Kidney capillary endothelial cell (primary cell): ENCODE data around the gene CARD11.
"Not testable (repeated sequence)": the region's sequence is repeated elsewhere in the genome, so short reads cannot be mapped to it uniquely, and the experiment has no call there.

Experiments
- DNase-seq: peaks from one replicate; pipeline ENCODE4 v3.0.0-alpha.2; 2018; ENCODE audit warnings: low spot score

CARD11 gene

DNA sequence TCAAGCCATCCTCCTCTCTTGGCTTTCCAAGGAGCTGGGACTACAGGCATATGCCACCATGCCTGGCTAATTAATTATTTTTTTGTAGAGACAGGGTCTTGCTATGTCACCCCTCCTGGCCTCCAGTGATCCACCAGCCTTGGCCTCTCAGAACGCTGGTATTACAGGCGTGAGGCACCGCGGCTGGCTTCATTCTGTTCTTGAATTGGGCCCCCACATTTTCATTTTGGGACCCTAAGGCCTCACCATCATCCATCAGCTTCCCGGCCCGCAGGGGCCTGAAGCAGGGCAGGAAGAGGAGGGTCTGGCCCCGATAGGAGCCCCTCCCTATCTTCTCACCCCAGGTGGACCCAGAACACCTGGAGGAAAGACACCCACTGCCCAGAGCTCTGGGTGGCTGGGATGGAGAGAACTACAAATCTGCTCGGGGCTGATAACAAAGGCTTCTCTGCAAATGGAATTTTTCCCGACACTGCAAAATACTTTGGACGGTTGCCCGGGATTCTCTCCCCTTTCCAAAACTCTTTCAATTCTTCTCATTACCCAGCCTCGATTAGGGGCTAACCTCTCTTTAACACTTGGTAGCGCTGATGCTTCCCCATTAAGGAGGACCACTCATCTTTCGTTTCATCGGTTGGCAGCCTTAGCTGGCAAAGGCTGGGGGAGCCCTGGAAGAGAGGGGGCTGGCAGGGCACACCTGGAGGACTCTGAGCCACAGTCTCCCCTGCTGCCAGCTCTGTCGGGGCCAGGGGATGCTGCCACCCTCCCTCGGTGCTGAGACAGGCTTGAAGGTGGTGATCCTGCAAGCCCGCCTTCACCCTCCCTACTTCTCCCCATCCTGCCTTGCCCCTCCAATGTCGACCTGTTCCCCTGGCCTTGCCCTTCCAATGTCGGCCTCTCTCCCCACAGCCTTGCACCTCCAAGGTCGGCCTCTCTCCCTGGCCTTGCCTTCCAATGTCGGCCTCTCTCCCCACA is 118.5 kb downstream of the CARD11 start:
- DNase-seq: no peak

DNA sequence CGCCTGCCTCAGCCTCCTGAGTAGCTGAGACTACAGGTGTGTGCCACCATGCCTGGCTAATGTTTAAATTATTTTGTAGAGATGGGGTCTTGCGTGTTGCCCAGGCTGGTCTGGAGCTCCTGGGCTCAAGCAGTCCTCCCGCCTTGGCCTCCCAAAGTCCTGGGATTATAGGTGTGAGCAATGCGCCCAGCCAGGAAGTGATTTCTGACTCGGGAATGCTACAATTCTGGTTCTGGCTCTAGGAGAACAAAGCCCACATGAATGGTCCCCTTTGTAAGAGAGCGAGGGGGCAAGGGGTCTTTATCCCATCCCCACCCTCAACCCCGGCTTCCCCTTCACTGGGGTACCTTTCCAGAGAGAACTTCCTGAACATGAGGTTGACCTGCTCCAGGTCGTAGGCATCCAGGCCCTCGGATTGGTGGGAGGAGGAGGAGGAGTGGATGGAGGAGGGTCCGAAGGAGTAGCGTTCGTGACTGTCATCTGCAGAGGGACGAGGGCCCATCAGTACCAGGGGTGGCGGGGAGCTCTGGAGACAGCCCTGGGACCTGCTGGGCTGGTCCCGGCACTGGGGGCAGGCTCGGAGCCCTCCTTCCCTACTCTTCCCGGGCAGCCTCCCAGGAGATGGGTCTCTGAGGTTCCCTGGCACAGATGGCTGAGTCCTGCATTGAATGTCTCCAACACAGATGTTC is 119.6 kb downstream of the CARD11 start:
- no peak for DNase-seq

DNA sequence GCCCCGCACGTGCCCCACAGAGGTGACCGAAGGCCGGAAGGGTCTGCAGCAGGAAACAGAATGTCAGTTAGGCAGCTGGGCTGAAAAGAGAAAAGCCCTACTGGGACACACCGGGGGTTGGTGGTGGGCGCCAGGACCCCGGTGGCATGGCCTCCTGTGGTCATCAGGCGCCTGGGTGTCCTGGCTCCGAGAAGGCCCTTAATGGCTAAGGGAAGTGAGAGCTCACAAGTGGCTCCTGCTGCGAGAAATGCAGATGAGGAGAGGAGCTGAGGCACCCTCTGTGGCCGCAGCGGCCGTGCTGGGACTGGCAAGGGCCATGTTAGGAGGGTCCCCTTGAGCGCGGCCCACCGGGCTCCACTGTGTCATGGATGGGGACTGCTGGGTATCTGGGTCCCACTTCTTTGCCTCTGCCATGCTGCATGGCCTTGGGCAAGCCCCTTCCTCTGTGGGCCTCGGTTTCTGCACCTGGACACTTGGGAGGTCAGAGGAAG is 120.3 kb downstream of the CARD11 start:
- no peak for DNase-seq

DNA sequence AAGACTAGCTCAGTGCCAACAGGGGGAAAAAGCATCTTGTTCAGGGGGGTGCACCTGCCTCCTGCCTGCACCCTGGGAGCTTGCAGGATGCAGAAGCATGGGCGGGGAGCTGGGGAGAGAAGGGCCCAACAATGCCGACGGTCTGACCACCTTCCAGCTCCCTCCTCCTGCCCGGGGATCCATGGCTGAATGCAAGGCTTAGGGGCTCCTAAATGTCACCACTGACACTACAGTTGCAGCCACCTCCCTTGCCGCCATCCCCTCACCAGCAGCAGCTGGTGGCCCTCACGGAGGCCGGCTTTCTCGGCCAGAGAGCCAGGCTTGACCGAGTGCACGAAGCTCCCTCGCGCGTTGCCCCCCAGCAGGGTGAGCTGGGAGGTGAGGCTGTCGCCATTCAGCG is 120.8 kb downstream of the CARD11 start:
- DNase-seq: no peak

DNA sequence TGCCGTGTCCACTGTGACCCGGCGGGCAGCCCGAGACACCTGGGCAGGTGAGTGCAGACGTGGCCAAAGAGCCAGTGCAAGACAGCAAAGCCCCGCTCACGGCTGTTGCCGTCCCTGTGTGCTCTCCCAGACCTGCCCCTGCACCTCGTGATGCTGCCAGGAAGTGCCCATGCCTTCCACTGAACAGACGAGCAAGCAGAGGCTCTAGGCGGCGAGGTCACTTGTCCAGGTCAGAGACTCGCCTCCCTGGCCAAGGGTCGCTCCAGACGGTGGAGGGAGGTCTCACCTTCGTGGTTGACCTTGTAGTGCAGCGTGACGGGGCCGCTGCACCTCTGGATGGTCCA is 121.3 kb downstream of the CARD11 start:
- no peak for DNase-seq

DNA sequence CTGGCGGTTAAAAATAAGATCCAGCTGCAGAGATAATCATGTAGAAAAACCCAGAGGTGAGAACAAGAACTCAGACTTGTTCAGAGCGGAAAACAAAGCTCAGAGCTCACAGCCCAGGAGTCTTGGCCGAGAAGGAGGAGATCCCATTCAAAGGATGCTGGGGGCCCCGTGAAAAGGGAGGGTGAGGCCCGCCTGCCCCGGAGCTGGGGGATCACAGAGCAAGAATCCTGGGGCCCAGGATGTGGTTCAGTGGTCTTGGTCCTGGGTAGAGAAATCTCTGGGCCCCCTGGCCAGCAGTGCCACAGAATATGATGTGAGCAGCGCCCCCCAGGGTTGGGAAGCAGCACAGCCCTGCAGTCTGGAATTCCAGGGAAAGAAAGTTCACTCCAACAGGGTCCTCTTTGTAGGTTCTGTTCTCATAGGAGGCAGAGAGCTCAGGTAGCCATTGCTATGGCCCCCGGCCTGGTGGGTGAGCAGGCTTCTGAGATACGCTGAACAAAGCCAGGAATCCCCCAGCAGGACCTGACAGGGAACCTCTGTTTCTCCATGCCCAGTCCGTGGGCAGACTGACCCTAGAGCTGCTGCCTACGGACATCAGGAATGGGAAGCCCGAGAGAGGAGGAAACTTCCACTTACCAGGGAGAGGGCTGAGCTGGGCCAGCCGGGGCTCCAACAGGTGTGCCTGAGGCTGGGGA is 121.9 kb downstream of the CARD11 start:
- no peak for DNase-seq

DNA sequence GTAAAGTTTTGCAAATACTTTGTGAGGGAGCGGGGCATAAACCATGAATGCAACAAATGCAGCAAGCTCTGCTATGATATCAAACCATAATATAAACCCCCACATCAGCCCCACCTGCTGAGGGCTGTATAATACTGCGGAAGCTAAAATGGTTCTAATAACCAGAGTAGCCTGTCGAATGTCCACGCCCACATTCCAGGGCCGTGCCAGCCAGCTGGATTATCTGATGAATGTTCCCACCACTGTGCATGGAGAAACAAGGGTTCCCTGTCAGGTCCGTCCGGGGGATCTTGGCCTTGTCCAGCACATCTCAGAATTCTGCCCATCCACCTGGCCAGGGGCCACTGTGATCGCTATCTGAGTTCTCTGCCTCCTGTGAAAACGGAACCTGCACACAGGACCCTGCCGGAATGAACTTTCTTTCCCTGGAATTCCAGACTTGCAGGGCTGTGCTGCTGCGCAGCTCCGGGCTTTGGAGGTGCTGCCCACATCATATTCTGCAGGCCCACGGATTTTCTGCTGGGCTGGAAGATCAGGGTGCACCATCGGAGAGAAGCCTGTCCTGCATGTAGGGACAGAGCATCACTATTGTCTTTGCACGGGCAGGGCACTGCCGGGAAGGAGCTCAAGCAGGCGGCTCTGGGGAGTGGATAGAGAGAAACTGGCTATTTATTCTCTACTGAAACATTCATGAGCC is 122.6 kb downstream of the CARD11 start:
- DNase-seq: no peak

DNA sequence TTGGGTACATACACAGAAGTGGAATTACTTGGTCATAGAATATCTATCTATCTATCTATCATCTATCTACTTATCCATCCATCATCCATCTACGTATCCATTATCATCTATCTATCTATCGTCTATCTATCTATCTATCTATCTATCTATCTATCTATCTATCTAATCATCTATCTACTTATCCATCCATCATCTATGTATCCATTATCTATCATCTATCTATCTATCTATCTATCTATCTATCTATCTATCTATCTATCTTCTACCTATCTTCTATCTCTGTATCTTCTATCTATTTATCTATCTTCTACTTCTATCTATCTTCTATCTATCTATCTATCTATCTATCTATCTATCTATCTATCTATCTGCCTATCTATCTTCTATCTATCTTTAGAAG is 123.2 kb downstream of the CARD11 start:
- not testable (repeated sequence) for DNase-seq

DNA sequence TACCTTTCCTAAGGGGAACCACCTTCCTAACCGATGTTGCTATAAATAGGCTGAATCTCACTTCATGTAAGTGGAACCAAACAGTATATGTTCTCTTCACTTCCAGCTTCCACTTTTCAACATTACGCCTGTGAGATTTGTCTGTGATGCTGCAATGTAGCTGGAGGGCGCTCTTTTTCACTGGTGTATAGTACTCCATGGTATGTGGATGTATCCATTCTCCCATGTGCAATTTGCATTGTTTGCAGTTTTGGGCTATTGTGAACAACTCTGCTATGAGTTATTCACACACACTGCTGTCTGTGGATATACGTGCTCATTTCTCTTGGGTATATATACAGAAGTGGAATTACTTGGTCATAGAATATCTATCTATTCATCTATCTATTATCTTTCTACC is 123.6 kb downstream of the CARD11 start:
- no peak for DNase-seq

DNA sequence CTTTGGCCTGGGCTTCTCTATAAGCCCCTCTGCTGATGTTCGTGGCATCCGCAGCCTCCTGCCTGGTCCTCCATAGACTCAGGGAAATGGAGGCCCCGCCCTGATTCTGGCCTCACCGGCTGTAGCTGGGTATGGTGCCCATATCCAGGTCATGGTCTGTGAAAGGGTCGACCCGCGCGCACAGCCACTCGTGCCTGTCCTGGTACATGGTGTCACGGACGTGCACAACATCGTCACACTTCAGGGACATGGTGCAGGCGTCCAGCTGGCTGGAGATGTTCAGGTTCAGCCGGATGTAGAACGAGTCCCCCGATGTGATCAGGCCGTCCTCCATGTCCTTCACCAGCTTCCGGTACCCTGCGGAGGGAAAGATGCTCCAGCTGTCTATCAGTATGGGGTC is 124.4 kb downstream of the CARD11 start:
- DNase-seq: no peak

DNA sequence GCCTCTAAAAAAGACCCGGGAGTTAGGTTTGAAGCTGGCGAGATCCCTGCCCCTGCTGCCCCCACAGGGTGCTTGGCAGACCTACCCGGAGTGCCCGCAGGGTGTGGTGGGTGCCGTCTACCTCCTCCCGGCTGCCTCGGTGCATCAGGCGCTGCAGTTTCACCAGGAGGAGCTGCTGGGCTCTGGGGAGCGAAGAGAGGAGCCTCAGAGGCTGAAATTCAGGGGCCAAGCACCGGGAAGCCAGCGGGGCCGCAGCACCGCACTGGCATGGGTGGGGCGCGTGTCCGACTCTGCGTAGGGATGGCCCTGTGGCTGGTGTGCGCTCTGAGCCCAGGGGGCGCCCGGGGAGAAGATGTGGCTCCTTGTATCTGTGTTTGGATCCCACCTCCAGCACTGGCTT is 125.3 kb downstream of the CARD11 start:
- DNase-seq: no peak

DNA sequence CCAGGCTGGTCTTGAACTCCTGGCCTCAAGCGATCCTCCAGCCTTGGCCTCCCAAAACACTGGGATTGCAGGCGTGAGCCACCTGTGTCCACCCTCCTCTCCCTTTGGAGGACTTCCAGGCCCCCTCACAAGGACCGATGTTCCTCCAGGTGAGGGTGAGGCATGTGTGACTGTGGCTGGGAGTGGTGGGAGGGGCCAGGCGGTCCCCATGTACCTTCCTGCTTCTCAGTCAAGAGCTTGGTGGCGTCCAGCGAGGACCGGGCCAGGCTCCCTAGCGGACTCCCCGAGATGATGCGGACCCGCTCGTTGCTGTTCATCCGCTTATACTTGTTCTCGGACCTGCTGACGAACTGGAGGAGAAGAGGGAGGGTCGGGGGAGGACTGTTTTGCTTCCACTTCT is 128.6 kb downstream of the CARD11 start:
- no peak for DNase-seq

DNA sequence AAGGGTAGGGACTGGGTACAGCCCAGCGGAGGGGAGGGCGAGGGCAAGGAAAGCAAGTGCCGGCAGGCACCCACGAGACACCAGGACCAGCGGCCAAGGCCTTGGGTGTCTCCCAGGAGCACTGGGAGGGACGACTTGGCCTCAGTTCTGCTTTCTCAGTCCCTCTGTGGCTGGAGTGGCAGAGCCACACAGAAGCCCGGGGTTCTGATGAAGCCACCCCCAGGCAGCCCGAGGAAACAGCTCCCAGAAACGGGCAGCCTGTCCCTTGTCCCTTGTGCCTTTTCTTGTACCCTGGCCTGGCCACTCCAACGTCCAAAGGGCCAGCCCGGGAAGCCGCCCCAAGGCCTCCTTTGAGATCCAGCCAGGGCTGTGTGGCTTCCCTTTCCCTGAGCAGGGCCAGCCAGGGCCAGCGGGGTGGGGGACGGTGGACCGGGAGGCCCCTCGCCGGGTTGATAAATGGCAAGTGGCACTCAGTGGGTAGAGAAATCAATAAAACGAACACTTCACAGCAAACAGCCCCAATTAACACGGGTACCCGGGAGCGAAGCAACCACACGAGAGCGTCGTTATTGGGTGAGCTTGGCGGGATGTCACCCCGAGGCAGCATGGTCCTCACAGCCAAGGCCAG is 129.8 kb downstream of the CARD11 start:
- no peak for DNase-seq

DNA sequence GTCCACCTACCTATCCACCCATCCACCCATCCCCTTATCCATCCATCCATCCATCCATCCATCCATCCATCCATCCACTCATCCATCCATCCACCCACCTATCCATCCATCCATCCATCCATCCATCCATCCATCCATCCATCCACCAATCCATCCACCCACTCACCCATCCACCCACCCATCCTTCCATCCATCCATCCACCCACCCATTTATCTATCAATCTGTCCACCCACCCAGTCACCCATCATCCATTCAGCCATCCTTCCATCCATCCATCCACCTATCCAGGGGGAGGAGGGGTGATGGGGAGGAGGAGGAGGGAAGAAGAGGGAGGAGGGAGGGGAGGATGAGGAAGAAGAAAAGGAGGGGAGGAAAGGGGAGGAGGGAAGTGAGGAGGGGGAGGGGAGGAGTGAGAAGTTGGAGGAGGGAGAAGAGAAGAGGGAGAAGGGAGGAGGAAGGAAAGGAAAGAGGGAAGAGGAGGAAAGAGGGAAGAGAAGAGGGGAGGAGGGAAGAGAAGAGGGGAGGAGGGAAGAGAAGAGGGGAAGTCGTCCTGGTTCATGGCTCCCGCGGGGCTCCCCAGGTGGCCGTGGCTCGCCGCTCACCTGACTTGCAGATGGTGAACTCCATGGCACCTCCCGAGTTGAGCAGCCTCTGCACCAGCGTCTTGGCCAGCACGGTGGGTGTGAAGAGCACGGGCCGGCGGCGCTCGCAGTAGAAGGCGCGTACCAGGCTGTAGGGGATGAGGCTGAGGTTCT is 130.8 kb downstream of the CARD11 start:
- no peak for DNase-seq

DNA sequence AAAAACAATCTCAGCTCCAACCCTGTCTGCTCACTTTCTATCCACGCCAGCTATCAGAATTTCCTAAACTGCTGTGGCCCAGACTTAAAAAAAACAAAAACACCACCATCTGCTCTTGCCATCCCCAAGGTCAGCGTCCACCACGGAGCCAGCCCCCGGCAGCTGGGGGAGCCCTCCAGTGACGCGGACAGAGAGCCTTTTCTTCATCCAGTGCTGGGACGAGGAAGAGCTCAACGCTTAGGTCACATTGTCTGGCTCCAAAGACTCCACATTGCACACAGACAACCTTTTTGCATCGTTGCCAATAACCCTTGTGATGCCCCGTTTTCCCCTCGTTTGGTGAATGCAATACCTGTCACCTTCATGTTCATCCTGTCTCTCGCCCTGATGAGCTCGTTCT is 132.2 kb downstream of the CARD11 start:
- DNase-seq: no peak

DNA sequence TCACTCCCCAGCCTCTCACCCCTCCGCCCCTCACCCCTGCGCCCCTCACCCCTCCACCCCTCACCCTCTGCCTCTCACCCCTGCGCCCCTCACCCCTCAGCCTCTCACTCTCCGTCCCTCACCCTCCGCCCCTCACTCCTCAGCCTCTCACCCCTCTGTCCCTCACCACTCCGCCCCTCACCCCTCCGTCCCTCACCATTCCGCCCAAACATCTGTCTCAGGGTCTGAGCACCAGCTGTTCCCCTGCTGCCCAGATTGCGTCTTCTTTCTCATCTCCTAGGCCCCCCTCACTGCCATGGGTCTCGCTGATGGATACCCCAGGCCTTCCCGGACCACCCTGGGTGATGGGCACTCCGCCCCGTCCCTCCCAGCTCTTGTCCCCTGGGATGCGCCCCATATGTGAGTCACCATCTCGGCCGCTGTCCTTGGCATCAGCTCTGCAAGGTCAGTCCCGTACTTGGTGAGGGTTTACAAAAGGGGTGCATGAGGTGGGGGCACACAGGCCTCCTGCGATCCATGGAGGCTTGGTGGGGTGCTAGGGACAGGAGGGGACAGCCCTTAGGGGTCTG is 134.1 kb downstream of the CARD11 start:
- DNase-seq: no peak

DNA sequence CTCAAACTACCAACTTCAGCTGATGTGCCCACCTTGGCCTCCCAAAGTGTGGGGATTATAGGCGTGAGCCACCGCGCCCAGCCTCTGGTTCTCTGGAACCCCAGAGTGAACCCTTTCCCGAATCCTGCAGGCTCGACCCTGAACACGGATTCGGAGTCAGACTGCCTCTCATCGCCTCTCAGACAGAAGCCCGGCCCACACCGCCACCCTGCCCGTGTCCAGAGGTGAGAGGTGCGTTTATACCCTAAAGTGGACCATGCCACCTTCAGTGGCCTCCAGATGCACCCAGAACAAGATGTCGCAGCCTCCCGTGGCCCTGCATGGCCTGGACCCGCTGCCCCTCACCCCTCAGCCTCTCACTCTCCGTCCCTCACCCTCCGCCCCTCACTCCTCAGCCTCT is 134.6 kb downstream of the CARD11 start:
- DNase-seq: no peak

DNA sequence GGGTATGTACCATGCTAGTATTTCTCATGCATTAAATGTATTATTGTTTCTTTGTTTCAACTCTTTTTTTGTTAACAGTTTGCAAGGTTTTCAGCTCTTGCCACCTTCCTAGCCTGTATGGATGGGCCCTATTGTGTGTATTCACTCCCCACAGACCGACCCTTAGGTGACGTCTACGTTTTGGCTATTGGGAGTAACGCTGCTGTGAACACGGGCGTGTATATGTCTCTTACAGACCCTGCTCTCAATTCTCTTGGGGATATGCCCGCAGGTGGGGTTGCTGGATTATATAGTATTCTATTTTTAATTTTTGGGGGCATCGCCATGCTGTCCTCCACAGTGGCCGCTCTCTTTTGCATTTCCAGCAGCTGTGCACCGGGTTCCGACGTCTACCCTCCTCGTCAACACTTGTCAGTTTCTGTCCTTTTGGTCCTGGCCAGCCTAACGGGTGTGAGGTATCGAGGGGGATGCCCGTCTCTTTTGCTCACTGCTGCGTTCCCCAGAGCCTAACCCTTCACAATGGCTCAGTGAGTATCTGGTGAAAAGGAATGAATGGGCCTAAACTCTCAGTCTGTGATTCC is 135.5 kb downstream of the CARD11 start:
- no peak for DNase-seq

DNA sequence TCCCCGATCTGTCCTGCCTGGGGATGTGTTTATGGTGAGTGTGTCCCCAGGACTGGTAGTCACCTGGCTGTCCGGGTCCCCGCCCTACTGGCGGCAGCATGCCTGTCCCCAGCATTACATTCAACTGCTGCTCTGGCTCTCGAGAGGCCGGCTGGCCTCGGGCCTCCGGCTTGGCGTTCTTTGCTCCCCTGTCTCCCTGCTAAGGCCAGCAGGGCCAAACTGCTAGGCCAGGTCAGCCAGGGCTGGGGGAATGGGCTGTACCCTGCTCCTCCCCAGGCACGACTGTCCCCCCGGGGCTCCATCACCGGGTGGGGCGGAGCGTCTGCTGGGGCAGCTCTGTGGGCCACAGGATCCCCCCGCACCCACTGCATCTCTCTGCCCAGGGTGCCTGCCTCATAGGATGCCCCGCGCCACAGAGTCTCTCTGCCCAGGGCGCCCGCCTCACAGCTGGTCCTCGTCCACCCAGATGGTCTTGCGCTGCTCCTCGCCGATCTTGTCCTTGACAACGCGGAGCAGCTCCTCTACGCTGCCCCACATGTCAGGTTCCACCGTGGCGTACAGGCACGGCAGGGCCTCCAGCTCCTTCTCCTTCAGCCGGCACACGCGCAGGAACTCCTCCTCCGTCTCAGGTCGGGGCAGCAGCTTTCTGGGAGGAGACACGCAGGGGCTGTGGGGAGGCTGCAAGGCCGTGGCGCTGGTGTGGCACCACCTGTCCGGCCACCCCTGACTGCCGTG is 137.3 kb downstream of the CARD11 start:
- no peak for DNase-seq
